Measurements from ENCODE around the gene NUMA1.

Gene NUMA1, protein sequence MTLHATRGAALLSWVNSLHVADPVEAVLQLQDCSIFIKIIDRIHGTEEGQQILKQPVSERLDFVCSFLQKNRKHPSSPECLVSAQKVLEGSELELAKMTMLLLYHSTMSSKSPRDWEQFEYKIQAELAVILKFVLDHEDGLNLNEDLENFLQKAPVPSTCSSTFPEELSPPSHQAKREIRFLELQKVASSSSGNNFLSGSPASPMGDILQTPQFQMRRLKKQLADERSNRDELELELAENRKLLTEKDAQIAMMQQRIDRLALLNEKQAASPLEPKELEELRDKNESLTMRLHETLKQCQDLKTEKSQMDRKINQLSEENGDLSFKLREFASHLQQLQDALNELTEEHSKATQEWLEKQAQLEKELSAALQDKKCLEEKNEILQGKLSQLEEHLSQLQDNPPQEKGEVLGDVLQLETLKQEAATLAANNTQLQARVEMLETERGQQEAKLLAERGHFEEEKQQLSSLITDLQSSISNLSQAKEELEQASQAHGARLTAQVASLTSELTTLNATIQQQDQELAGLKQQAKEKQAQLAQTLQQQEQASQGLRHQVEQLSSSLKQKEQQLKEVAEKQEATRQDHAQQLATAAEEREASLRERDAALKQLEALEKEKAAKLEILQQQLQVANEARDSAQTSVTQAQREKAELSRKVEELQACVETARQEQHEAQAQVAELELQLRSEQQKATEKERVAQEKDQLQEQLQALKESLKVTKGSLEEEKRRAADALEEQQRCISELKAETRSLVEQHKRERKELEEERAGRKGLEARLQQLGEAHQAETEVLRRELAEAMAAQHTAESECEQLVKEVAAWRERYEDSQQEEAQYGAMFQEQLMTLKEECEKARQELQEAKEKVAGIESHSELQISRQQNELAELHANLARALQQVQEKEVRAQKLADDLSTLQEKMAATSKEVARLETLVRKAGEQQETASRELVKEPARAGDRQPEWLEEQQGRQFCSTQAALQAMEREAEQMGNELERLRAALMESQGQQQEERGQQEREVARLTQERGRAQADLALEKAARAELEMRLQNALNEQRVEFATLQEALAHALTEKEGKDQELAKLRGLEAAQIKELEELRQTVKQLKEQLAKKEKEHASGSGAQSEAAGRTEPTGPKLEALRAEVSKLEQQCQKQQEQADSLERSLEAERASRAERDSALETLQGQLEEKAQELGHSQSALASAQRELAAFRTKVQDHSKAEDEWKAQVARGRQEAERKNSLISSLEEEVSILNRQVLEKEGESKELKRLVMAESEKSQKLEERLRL (N-terminal part only)

DNA sequence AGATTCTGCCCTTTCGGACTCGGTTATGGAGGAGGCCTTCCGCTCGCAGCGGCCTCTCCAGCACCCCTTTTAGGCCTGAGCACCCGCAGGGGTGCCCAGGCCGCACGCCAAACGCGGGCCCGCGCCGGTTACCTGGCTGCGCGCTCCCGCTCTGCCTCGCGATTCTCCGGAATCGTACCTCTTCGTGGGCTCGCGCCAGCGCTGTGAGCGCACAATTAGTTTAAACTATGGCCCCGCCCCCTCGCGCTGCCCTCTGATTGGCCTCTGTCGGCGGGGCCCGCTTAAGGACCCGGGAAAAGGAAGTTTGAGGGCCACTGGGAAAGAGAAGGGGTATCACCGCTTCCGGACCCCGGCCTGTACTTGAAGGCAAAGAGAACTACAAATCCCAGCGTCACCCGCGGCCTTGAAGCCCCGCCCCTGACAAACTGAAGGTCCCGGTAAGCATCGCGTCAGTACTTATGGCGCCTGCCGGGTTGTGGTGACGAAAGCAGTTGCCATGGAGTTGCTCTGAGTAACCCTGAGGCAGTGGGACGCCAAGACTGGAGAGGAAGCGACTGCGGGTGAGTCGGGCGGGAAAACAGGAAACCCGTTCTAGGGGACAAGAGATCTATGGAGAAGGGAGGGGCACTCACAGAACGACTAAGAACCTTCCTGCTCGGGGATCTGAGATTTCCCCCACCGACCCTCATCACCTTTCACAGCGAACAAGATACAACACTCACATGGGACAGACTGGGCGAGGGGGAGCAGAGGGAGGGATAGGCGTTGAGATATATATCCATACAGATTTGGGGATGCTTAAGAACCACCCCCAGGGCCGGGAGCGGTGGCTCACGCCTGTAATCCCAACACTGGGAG is at the start of gene NUMA1, which contains the start of gene LRRC51:
Gene NUMA1, minus strand, starts transcription at position 217 of the 858 bp plus-strand sequence. CDS start 44,599 bp downstream, outside the sequence.
Gene LRRC51, plus strand, starts transcription at position 525 of the 858 bp plus-strand sequence. CDS start 8,234 bp downstream, outside the sequence.
- TF ChIP-seq, protein P1, sequence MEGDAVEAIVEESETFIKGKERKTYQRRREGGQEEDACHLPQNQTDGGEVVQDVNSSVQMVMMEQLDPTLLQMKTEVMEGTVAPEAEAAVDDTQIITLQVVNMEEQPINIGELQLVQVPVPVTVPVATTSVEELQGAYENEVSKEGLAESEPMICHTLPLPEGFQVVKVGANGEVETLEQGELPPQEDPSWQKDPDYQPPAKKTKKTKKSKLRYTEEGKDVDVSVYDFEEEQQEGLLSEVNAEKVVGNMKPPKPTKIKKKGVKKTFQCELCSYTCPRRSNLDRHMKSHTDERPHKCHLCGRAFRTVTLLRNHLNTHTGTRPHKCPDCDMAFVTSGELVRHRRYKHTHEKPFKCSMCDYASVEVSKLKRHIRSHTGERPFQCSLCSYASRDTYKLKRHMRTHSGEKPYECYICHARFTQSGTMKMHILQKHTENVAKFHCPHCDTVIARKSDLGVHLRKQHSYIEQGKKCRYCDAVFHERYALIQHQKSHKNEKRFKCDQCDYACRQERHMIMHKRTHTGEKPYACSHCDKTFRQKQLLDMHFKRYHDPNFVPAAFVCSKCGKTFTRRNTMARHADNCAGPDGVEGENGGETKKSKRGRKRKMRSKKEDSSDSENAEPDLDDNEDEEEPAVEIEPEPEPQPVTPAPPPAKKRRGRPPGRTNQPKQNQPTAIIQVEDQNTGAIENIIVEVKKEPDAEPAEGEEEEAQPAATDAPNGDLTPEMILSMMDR (IDR thresholded peaks at IDR 0.05), result no peak

DNA sequence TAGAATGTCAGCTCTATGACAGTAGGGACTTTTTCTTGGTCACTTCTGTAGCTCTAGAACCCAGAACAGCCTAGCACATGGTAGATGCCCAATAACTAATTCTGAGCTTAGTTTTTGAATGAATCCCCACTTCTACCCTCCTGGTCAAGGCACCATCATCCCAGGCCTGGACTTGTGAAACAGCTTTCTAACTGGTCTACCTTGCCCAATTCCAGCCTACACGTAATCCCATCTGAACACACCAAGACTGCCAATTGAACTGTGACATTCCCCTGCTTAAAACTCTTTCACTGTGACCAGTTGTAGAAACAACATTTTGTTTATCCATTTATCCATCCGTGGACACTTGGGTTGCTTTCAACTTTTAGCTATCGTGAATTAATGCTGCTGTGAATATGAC is 49.0 kb upstream of the NUMA1 start:
- TF ChIP-seq, protein P1 (IDR thresholded peaks at IDR 0.05), result no peak

DNA sequence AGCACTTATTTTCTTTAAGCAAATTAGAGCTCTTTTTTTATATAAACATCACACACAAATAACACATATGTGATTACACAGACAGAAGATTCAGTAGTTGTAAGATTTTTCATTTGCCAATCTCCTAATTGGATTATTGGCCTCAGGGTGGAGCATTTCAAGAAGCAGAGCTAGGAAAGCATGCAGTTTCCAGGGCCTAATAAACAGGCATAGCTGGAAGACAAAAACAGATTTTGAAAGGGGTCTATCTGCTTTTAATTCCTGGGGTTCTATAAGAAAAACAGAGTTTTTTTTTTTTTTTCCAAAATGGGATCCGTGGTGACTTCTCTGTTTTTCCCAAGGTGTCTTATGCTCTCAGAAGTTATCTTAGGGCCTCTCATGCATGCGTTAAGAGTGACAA is 47.6 kb upstream of the NUMA1 start:
- TF ChIP-seq, protein P1 (IDR thresholded peaks at IDR 0.05), result no peak

DNA sequence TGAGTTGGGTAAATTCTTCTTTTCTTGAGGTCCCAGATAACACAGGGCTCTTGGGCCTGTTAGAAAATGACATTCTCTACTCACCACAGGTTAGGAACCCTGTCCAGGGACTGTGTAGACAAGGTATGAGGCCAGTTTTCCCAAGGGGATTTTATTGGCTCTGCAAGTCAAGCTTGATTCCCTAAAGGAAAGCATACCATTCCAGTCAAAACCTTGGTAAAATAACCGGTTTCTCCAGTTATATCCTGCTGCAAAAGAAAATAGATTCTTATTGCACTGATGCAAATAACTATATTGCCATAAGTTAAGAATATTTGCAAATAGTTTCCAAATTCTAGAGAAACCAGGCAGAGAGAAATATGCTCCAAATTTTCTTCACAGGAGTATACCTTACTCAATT is 45.6 kb upstream of the NUMA1 start:
- TF ChIP-seq, protein P1 (IDR thresholded peaks at IDR 0.05), result no peak

DNA sequence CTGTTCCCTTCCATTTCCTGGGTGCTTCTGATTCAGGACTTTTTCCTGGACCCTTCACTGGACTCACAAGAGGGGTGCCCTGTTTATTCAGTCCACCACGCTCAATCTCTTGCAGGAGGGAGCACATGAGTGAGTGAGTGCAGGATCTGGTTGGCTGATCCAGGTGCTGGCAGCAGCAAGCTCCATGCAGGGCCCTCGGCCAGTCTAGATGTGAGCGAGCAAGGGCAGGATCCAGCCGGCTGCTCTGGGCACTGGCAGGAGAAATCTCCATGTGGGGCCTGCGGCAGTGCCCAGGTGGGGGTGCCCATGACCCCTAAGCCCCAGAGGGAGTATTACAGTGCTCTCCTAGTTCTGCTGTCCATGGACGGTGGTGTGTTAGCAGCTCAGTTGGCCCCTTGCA is 43.7 kb upstream of the NUMA1 start:
- TF ChIP-seq, protein P1 (IDR thresholded peaks at IDR 0.05), result no peak

DNA sequence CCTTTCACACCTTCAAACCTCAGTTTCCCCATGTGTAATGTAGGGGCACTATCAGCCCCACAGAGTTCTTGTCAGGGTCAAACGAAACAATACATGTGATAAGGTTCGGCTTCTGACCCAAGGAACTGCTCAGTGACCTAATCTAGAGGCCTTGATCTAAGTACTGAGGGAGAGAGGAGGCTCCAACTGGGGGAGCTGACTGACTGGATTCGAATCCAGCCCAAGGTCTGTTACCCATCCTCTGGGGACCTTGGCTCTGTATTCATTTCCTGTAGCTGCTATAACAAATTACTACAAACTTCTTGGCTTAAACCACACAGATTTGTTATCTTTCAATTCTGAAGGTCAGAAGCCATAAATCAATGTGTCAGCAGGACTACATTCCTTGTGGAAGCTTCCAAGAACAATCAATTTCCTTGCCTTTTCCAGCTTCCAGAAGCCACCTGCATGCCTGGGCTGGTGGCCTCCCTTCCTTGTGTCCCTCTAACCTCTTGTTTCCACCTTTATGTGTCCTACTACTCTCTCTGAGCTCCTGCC is 42.8 kb upstream of the NUMA1 start:
- TF ChIP-seq, protein P1 (IDR thresholded peaks at IDR 0.05), result no peak
